Endodermal cell (in vitro differentiated cells): Measurements from ENCODE around the gene ZNF532. TPM values are rescaled to one million over a fixed set of nuclear protein-coding genes. Genes with fewer than 3 reads are reported as not detected.

Experiments
- DNase-seq: peaks from one replicate; pipeline ENCODE4 v3.0.0-alpha.2; 2017
- H3K27ac ChIP-seq: 2 replicates; pipeline ENCODE4 v1.5.1; 2013; ENCODE audit warnings: mild to moderate bottlenecking, low read depth, low read length, moderate library complexity
- H3K27me3 ChIP-seq: 2 replicates; pipeline ENCODE4 v1.6.1; 2013; ENCODE audit warnings: mild to moderate bottlenecking, low read length, moderate library complexity; ENCODE audit not compliant: insufficient read depth, control insufficient read depth, poor library complexity, severe bottlenecking
- H3K36me3 ChIP-seq: 2 replicates; pipeline ENCODE4 v1.7.0; 2013; ENCODE audit warnings: mild to moderate bottlenecking, low read length, moderate library complexity; ENCODE audit not compliant: control insufficient read depth, insufficient read depth
- H3K4me1 ChIP-seq: one replicate; pipeline ENCODE4 v1.7.0; 2013; ENCODE audit warnings: low read length; ENCODE audit not compliant: control insufficient read depth, insufficient read depth
- H3K4me3 ChIP-seq: 2 replicates; pipeline ENCODE4 v1.5.1; 2013; ENCODE audit warnings: mild to moderate bottlenecking, low read length, moderate library complexity
- H3K9ac ChIP-seq: 2 replicates; pipeline ENCODE4 v1.6.1; 2013; ENCODE audit warnings: mild to moderate bottlenecking, low read length, moderate library complexity; ENCODE audit not compliant: poor library complexity, severe bottlenecking; ENCODE audit errors: extremely low read depth
- H3K9me3 ChIP-seq: 2 replicates; pipeline ENCODE4 v1.6.1; 2013; ENCODE audit warnings: mild to moderate bottlenecking, low read length, moderate library complexity; ENCODE audit not compliant: control insufficient read depth
- H3K27ac Mint-ChIP-seq: 2 replicates; pipeline ENCODE4 v1.8.0; 2020; ENCODE audit warnings: mixed read lengths
- H3K27me3 Mint-ChIP-seq: 2 replicates; pipeline ENCODE4 v1.8.0; 2021; ENCODE audit warnings: mild to moderate bottlenecking, mixed read lengths; ENCODE audit not compliant: insufficient read depth
- H3K36me3 Mint-ChIP-seq: 2 replicates; pipeline ENCODE4 v1.8.0; 2020; ENCODE audit warnings: low read depth, mixed read lengths
- H3K4me1 Mint-ChIP-seq: 2 replicates; pipeline ENCODE4 v1.8.0; 2020; ENCODE audit warnings: mixed read lengths
- H3K4me3 Mint-ChIP-seq: 2 replicates; pipeline ENCODE4 v1.8.0; 2020; ENCODE audit warnings: mild to moderate bottlenecking, moderate library complexity, mixed read lengths
- H3K9me3 Mint-ChIP-seq: 2 replicates; pipeline ENCODE4 v1.8.0; 2020; ENCODE audit warnings: mild to moderate bottlenecking, mixed read lengths
- CTCF ChIP-seq: fragments of 200-600 bp; sonication (generic); conservative IDR thresholded peaks from 2 replicates; pipeline ENCODE4 v1.5.0; 2021; ENCODE audit warnings: antibody characterized with exemption, mild to moderate bottlenecking
- WGBS, 2 experiments: methylation state at CpG; one replicate each; pipeline versions ENCODE4 v1.1.5 to v1.1.7; 2013; ENCODE audit warnings: missing lambda C conversion rate in 2 of 2, mixed read lengths in 1 of 2; ENCODE audit not compliant: insufficient coverage in 1 of 2, insufficient read length in 1 of 2; 5-methylcytosine and 5-hydroxymethylcytosine counted together
- long read RNA-seq, 4 experiments: library from polyadenylated mRNA in 2 of 4; library from RNA in 1 of 4; library from capped mRNA in 1 of 4; stranded (forward) in 3 of 4; unstranded in 1 of 4; transcript quantifications; one replicate each; pipeline ENCODE4 v2.0.0, GENCODE V29; 2020 to 2021; ENCODE audit warnings: inconsistent platforms in 1 of 4
- polyA plus RNA-seq, 2 experiments: library from polyadenylated mRNA; stranded (reverse); fragments of 50-300 nt; gene quantifications; one replicate each; pipeline ENCODE4 v1.2.3, GENCODE V29; 2013
- total RNA-seq, 2 donors: library from RNA; stranded (reverse); fragmentation: NEBNext Ultra II Directional in 1 of 2; extraction: Animal tissue kit (Norgen Biotek cat#: 25700) in 1 of 2; gene quantifications; 2 replicates in 1 of 2; 3 replicates in 1 of 2; pipeline ENCODE4 v1.2.1, GENCODE V29; 2021

Gene ZNF532
- 100 to 1,000 TPM; 138 to 207 TPM for total RNA-seq
- 164 TPM for polyA plus RNA-seq (2013, experiment 1 of 2)
- 157 TPM for polyA plus RNA-seq (2013, experiment 2 of 2)
- long read RNA-seq, experiment 1, partial matches to known transcripts: 5 of 27 reads
- long read RNA-seq, experiment 1, other reads (novel, unspliced or antisense): 22 of 27 reads
- long read RNA-seq, experiment 2, full-length matches to known transcripts: 11 of 80 reads
- long read RNA-seq, experiment 2, partial matches to known transcripts: 21 of 80 reads
- long read RNA-seq, experiment 2, other reads (novel, unspliced or antisense): 48 of 80 reads
- long read RNA-seq, experiment 3, full-length matches to known transcripts: 17 of 165 reads
- long read RNA-seq, experiment 3, partial matches to known transcripts: 70 of 165 reads
- long read RNA-seq, experiment 3, other reads (novel, unspliced or antisense): 78 of 165 reads
- long read RNA-seq, experiment 4, partial matches to known transcripts: 1 of 3 reads
- long read RNA-seq, experiment 4, other reads (novel, unspliced or antisense): 1 of 3 reads

GRCh38 chr18:58864146-58865032, at the start of gene ZNF532:
Gene ZNF532 (plus strand): TSS chr18:58864877. CDS start in a region left out here.
- H3K27ac ChIP-seq: peak within 1 kb of the TSS; percentile 98
- H3K27ac Mint-ChIP-seq: peak within 1 kb of the TSS; percentile 96
- peak within 1 kb of the TSS; percentile 78 for H3K4me3 Mint-ChIP-seq
- peaks cover 33% of the 10 kb centered on the region for H3K36me3 Mint-ChIP-seq
- TF ChIP-seq CTCF: no peak
- H3K9me3 ChIP-seq: peaks cover 12% of the 10 kb centered on the region
- peaks cover 45% of the 10 kb centered on the region for H3K36me3 ChIP-seq
- peaks cover 73% of the 10 kb centered on the region for H3K4me1 Mint-ChIP-seq
- peaks cover 16% of the 10 kb centered on the region for H3K4me1 ChIP-seq
- H3K27me3 ChIP-seq: no peaks in the 10 kb centered on the region
- DNase-seq: peak; percentile 83
- peak within 1 kb of the TSS; percentile 89 for H3K4me3 ChIP-seq
- H3K27me3 Mint-ChIP-seq: no peaks in the 10 kb centered on the region
- WGBS, 2 experiments: 13% methylated on average over 3 to 14 of the region's 17 CpGs
- peak within 1 kb of the TSS; percentile 90 for H3K9ac ChIP-seq
- peaks cover 8% of the 10 kb centered on the region for H3K9me3 Mint-ChIP-seq

- Histone ChIP-seq H3K9ac (no peak overlapping the region), H3K36me3 (no peaks in the 10 kb centered on the region), H3K4me3 (no peak overlapping the region), H3K27me3 (no peaks in the 10 kb centered on the region), H3K4me1 (no peaks in the 10 kb centered on the region), H3K9me3 (no peaks in the 10 kb centered on the region), H3K27ac (no peak overlapping the region)
- Mint-ChIP-seq H3K27ac (no peak overlapping the region), H3K4me3 (no peak overlapping the region), H3K9me3 (peaks cover 6% of the 10 kb centered on the region), H3K27me3 (no peaks in the 10 kb centered on the region), H3K36me3 (no peaks in the 10 kb centered on the region), H3K4me1 (no peaks in the 10 kb centered on the region)
- no peak for TF ChIP-seq CTCF
- no peak for DNase-seq
- 85 to 86% methylated on average over 2 to 4 of the region's 4 CpGs for WGBS, 2 experiments
Measured at GRCh38 chr18:58819051-58819450, 45.6 kb upstream of the ZNF532 start.

- no peak for DNase-seq
- no peaks in the 10 kb centered on the region for H3K4me1 Mint-ChIP-seq
- 94 to 100% methylated on average over 2 to 3 of the region's 3 CpGs for WGBS, 2 experiments
Measured at GRCh38 chr18:58820251-58820650, 44.4 kb upstream of the ZNF532 start.

More at GRCh38 chr18:58820251-58820650, 44.4 kb upstream of the ZNF532 start:
- Mint-ChIP-seq H3K27ac (no peak overlapping the region), H3K27me3 (no peaks in the 10 kb centered on the region), H3K4me3 (no peak overlapping the region), H3K36me3 (no peaks in the 10 kb centered on the region), H3K9me3 (peaks cover 6% of the 10 kb centered on the region)
- no peaks in the 10 kb centered on the region for H3K27me3 ChIP-seq
- TF ChIP-seq CTCF: no peak
- no peak overlapping the region for H3K27ac ChIP-seq
- no peak overlapping the region for H3K9ac ChIP-seq
- no peaks in the 10 kb centered on the region for H3K36me3 ChIP-seq
- H3K4me3 ChIP-seq: no peak overlapping the region
- H3K4me1 ChIP-seq: peaks cover under 1% of the 10 kb centered on the region
- no peaks in the 10 kb centered on the region for H3K9me3 ChIP-seq
